OCI-LY7 (cell line): Measurements from ENCODE around the gene CDKAL1.

ENCODE experiments used
- EZH2phosphoT487 ChIP-seq: fragments of 200-600 bp; sonication (generic); IDR thresholded peaks from 2 replicates; pipeline ENCODE4 v1.6.1; 2018; ENCODE audit warnings: low read depth, borderline replicate concordance, mild to moderate bottlenecking, mixed run types, antibody characterized with exemption, low read length, moderate library complexity, mixed read lengths
- TF ChIP-seq, protein P1 (sequence below): fragments of 200-600 bp; sonication (generic); conservative IDR thresholded peaks from 2 replicates; pipeline ENCODE4 v1.5.1; 2014; ENCODE audit warnings: mild to moderate bottlenecking, antibody characterized with exemption, low read length, moderate library complexity, mixed read lengths

DNA sequence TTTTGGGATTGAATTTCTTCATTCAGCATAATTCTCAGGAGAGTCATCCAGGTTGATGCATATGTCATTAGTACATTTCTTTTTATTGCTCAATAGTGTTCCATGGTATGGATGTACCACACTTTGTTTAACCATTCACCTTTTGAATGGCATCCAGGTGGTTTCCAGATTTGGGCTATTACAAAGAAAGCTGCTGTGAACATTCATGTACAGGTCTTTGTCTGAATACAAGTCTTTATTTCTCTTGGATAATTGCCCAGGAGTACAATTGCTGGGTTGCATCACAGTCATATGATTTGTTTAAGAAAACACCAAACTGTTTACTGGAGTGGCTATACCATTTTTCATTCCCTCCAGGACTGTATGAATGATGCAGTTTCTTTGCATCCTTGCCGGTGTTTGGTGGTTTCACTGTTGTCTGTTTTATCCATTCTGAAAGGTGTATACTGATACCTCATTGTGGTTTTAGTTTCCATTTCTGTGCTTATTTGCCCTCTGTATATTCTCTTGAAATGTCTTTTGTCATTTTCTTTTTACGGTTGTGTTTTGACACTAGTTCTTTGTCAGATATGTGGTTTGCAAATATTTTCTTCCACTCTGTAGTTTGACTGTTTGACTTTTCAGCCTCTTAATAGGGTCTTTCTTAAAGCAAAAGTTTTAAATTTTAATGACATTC, 8.8 kb downstream of the CDKAL1 start:
- TF ChIP-seq, protein P1, sequence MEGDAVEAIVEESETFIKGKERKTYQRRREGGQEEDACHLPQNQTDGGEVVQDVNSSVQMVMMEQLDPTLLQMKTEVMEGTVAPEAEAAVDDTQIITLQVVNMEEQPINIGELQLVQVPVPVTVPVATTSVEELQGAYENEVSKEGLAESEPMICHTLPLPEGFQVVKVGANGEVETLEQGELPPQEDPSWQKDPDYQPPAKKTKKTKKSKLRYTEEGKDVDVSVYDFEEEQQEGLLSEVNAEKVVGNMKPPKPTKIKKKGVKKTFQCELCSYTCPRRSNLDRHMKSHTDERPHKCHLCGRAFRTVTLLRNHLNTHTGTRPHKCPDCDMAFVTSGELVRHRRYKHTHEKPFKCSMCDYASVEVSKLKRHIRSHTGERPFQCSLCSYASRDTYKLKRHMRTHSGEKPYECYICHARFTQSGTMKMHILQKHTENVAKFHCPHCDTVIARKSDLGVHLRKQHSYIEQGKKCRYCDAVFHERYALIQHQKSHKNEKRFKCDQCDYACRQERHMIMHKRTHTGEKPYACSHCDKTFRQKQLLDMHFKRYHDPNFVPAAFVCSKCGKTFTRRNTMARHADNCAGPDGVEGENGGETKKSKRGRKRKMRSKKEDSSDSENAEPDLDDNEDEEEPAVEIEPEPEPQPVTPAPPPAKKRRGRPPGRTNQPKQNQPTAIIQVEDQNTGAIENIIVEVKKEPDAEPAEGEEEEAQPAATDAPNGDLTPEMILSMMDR = no peak
- TF ChIP-seq EZH2phosphoT487 = no peak
